Stimulated activated CD8-positive, alpha-beta memory T cell treated with anti-CD3 and anti-CD28 coated beads, Interleukin-12 subunit alpha, Interleukin-12 subunit beta, amount 100 ng/mL, for 24 hours (primary cell): ENCODE measurements around the gene ATG3.
A peak's percentile ranks its signal among the peaks of the same experiment; 100 is the strongest.
"Not testable (repeated sequence)": the region's sequence is repeated elsewhere in the genome, so short reads cannot be mapped to it uniquely, and the experiment has no call there.

Experiments used
- DNase-seq: peaks from one replicate; pipeline ENCODE4 v3.0.0-alpha.2; 2020; ENCODE audit errors: extremely low read depth

ATG3 gene

GRCh38 chr3:112561734-112562529, at the start of gene ATG3, which contains the start of gene SLC35A5:
Gene ATG3, minus strand, starts transcription at chr3:112561962. Its CDS starts 434 bp downstream, at chr3:112561528.
Gene SLC35A5, plus strand, starts transcription at chr3:112562045. Its CDS starts 1,359 bp downstream, at chr3:112563404.
- peak; percentile 95 for DNase-seq

- DNase-seq = no peak
Measured at GRCh38 chr3:112610121-112610520, 48.4 kb upstream of the ATG3 start.

- no peak for DNase-seq
Measured at GRCh38 chr3:112607863-112608262, 46.1 kb upstream of the ATG3 start.

- no peak for DNase-seq
Measured at GRCh38 chr3:112606098-112606497, 44.3 kb upstream of the ATG3 start.

- DNase-seq = no peak
Measured at GRCh38 chr3:112605285-112605684, 43.5 kb upstream of the ATG3 start.

- no peak for DNase-seq
Measured at GRCh38 chr3:112604536-112604935, 42.8 kb upstream of the ATG3 start.

- no peak for DNase-seq
Measured at GRCh38 chr3:112602217-112602838, 40.6 kb upstream of the ATG3 start.

GRCh38 chr3:112598731-112599130, 37.0 kb upstream of the ATG3 start:
- DNase-seq = no peak

- DNase-seq = no peak
Measured at GRCh38 chr3:112597945-112598344, 36.2 kb upstream of the ATG3 start.

- DNase-seq = no peak
Measured at GRCh38 chr3:112594856-112595255, 33.1 kb upstream of the ATG3 start.

- DNase-seq = no peak
Measured at GRCh38 chr3:112593258-112593657, 31.5 kb upstream of the ATG3 start.

GRCh38 chr3:112587336-112587735, 25.6 kb upstream of the ATG3 start:
- no peak for DNase-seq

- no peak for DNase-seq
Measured at GRCh38 chr3:112585782-112586181, 24.0 kb upstream of the ATG3 start.

- no peak for DNase-seq
Measured at GRCh38 chr3:112583105-112583504, 21.3 kb upstream of the ATG3 start.

- no peak for DNase-seq
Measured at GRCh38 chr3:112582244-112582874, 20.6 kb upstream of the ATG3 start.

- no peak for DNase-seq
Measured at GRCh38 chr3:112579697-112580096, 17.9 kb upstream of the ATG3 start.

GRCh38 chr3:112579232-112579631, 17.5 kb upstream of the ATG3 start:
- DNase-seq = no peak

GRCh38 chr3:112572701-112573100, 10.9 kb upstream of the ATG3 start:
- no peak for DNase-seq

GRCh38 chr3:112569265-112569664, 7.5 kb upstream of the ATG3 start:
- DNase-seq = no peak

- DNase-seq = no peak
Measured at GRCh38 chr3:112568642-112569041, 6.9 kb upstream of the ATG3 start.

- DNase-seq = no peak
Measured at GRCh38 chr3:112564940-112565305, 3.2 kb upstream of the ATG3 start.

GRCh38 chr3:112564247-112564939, 2.6 kb upstream of the ATG3 start:
- DNase-seq = not testable (repeated sequence)

GRCh38 chr3:112561484-112561733, 353 bp downstream of the ATG3 start:
- DNase-seq = no peak
